ENCODE results near the gene KANK2. TPM values are rescaled to one million over a fixed set of nuclear protein-coding genes. Genes with fewer than 3 reads are reported as not detected.
A peak's percentile ranks its signal among the peaks of the same experiment; 100 is the strongest.

The KANK2 gene
- total and polyA plus RNA-seq, 2 of the 13 experiments (the other 11 are each of a cell fraction or from before 2014, with no cell fraction given): 5.7 to 12.9 TPM

GRCh38 chr19:11141937-11142527, 55.3 kb downstream of the KANK2 start (continued):
- TF ChIP-seq ZNF7 (CRISPR knock-in tag; IDR thresholded peaks at IDR 0.05): no peak
- no peak for TF ChIP-seq POLR2G (IDR thresholded peaks at IDR 0.05; ENCODE audit: low read depth, low read length)
- no peak for TF ChIP-seq TRIM24 (CRISPR knock-in tag; IDR thresholded peaks at IDR 0.05)
- TF ChIP-seq ZNF556 (CRISPR knock-in tag; IDR thresholded peaks at IDR 0.05; ENCODE audit: borderline replicate concordance): no peak
- no peak for TF ChIP-seq ATF2 (CRISPR knock-in tag; IDR thresholded peaks at IDR 0.05)
- TF ChIP-seq SPEN (CRISPR knock-in tag; IDR thresholded peaks at IDR 0.05; ENCODE audit: low read depth): no peak; the same call in 1 of the 2 replicates
- TF ChIP-seq ZBTB8A (CRISPR knock-in tag; IDR thresholded peaks at IDR 0.05; ENCODE audit: borderline replicate concordance, low read depth): no peak
- no peak for TF ChIP-seq ZNF639 (CRISPR knock-in tag; conservative IDR thresholded peaks at IDR 0.05)
- no peak for TF ChIP-seq THAP9 (CRISPR knock-in tag; IDR thresholded peaks at IDR 0.05; ENCODE audit: borderline replicate concordance)
- no peak for TF ChIP-seq NAIF1 (CRISPR knock-in tag; IDR thresholded peaks at IDR 0.05; ENCODE audit: borderline replicate concordance)
- 0 out of 4 replicates have a peak, but pooled peaks of 1 of the 2 experiments have one; percentile 1 for TF ChIP-seq HMGXB4 (CRISPR knock-in tag; IDR thresholded peaks at IDR 0.05; ENCODE audit: borderline replicate concordance in 1 of 2, low read depth in 1 of 2)
- TF ChIP-seq KDM5A (IDR thresholded peaks at IDR 0.05; ENCODE audit: borderline replicate concordance, low read length): no peak
- TF ChIP-seq HNF1A (IDR thresholded peaks at IDR 0.05; ENCODE audit: low read depth): no peak
- TF ChIP-seq HNF1A (CRISPR knock-in tag; IDR thresholded peaks at IDR 0.05; ENCODE audit: borderline replicate concordance): no peak; the same call in 1 of the 2 replicates
- TF ChIP-seq ZNF253 (CRISPR knock-in tag; IDR thresholded peaks at IDR 0.05; ENCODE audit: borderline replicate concordance): no peak
- 0 out of 2 replicates have a peak, but pooled peaks have one; percentile 2 for TF ChIP-seq GTF3A (CRISPR knock-in tag; conservative IDR thresholded peaks at IDR 0.05)

Measured in HepG2 (cell line).